AG04450 (cell line): ENCODE results near the gene MPV17L2. TPM values are rescaled to one million over a fixed set of nuclear protein-coding genes. Genes with fewer than 3 reads are reported as not detected.

Experiments used
- CTCF ChIA-PET: fragments of 300-600, 350-600 bp; formaldehyde crosslinking; extraction: SDS; loops from one replicate; lab custom pipeline; 2022; ENCODE audit warnings: antibody characterized with exemption, inconsistent platforms; lab: Charles Lee
- POLR2A ChIA-PET: fragments of 350-600 bp; formaldehyde crosslinking; extraction: SDS; loops from one replicate; lab custom pipeline; 2021; ENCODE audit warnings: antibody characterized with exemption, inconsistent platforms; lab: Yijun Ruan, JAX
- DNase-seq: peaks from one replicate; pipeline ENCODE4 v3.0.0-alpha.2; 2011; ENCODE audit warnings: low read depth, low spot score
- H3K27ac ChIP-seq: one replicate; pipeline ENCODE4 v1.5.1; 2012; ENCODE audit warnings: low read depth, low read length, control low read depth
- H3K27me3 ChIP-seq: one replicate; pipeline ENCODE4 v1.6.0; 2012; ENCODE audit warnings: low read length; ENCODE audit not compliant: control insufficient read depth, insufficient read depth
- H3K4me3 ChIP-seq: 2 replicates; pipeline ENCODE4 v1.5.1; 2011; ENCODE audit warnings: mild to moderate bottlenecking, low read depth, low read length, control low read depth
- H3K9me3 ChIP-seq: 2 replicates; pipeline ENCODE4 v1.5.1; 2012; ENCODE audit warnings: low read length; ENCODE audit not compliant: control insufficient read depth, insufficient read depth
- polyA plus RNA-seq: library from polyadenylated mRNA; depleted of rRNA; stranded (reverse); fragments of >200 nt; gene quantifications from 2 replicates; pipeline ENCODE4 v1.2.3, GENCODE V29; 2011
- TF ChIP-seq, protein P1 (sequence below): IDR thresholded peaks from 2 replicates; pipeline ENCODE4 v1.5.1; 2011; ENCODE audit warnings: low read depth, low read length, control low read depth, inconsistent platforms

The MPV17L2 gene
- polyA plus RNA-seq, 1 experiment: 8.2 TPM

DNA sequence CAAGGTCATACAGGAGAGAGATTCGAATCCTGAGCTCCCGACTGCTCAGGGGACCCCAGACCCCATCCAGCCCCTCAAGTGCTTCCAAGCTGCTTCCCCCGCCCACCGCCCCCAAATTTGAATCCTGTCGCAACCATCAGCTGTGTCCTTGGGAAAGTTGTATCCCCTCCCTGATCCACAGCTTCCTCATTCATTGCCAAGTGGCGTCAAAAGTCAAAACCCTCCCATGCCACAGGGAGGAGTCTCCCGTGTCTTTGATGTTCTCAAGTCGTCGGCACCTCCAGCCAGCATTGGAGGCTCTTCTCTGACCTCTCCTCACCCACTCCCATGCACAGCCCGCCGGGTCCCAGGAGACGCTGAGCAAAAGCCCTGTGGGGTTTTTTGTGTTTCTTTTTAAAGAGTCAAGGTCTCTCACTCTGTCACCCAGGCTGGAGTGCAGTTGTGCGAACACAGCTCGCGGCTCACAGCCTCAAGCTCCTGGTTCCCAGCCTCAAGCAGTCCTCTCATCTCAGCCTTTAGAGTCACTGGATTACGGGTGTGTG is 22.2 kb upstream of the MPV17L2 start:
- TF ChIP-seq, protein P1, sequence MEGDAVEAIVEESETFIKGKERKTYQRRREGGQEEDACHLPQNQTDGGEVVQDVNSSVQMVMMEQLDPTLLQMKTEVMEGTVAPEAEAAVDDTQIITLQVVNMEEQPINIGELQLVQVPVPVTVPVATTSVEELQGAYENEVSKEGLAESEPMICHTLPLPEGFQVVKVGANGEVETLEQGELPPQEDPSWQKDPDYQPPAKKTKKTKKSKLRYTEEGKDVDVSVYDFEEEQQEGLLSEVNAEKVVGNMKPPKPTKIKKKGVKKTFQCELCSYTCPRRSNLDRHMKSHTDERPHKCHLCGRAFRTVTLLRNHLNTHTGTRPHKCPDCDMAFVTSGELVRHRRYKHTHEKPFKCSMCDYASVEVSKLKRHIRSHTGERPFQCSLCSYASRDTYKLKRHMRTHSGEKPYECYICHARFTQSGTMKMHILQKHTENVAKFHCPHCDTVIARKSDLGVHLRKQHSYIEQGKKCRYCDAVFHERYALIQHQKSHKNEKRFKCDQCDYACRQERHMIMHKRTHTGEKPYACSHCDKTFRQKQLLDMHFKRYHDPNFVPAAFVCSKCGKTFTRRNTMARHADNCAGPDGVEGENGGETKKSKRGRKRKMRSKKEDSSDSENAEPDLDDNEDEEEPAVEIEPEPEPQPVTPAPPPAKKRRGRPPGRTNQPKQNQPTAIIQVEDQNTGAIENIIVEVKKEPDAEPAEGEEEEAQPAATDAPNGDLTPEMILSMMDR: no peak
- Histone ChIP-seq H3K27ac (no peak overlapping the region), H3K27me3 (peaks cover 2% of the 10 kb centered on the region), H3K4me3 (no peak overlapping the region), H3K9me3 (no peaks in the 10 kb centered on the region; the same call in 1 of the 2 replicates)
- no peak for DNase-seq
- ChIA-PET CTCF (interaction anchor here (0.6 to 2.4 kb wide), 6 partner anchors 9 to 177 kb away, joined by 3 to 10 read pairs (median 4); no protein-coding TSS in a partner anchor), POLR2A (interaction anchor here (0.6 kb wide), 1 partner anchor 43 kb away, joined by 3 read pairs; no protein-coding TSS in a partner anchor)

DNA sequence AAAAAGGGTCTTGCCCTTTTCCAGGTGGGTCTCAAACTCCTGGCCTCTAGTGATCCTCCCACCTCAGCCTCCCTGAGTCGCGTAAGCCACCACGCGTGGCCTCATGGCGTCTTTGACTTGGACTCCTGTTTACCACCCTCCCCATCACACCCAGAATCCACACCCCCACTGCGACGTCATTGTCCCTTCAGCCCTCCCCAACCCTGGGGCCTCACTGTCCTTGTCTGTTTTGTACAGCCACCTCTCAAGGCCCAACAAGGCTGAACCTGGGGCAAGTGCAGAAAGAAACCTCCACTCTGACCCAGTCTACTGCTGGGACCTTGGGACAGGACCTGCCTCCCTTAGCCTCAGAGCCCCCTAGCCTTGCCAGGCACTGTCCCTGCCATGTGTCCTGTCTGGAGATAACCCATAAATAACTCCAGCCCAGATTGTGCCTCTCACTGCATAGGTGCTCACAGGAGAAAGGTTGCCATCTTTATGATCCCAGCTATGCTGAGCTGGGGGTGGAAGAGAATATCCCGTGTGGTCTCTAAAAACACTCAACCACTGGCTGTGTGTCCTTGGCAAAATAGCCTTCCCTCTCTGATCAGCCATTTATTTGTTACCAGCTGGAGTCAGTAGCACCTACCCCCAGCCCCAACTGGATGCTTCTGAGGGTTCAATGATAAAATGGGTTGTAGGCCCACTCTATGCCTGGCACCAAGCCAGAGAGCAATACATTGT is 21.3 kb upstream of the MPV17L2 start:
- TF ChIP-seq, protein P1: no peak
- Histone ChIP-seq H3K9me3 (no peaks in the 10 kb centered on the region; the same call in 1 of the 2 replicates), H3K27me3 (peaks cover 5% of the 10 kb centered on the region), H3K27ac (no peak overlapping the region), H3K4me3 (no peak overlapping the region)
- no peak for DNase-seq
- POLR2A ChIA-PET: interaction anchor here (0.6 kb wide), 1 partner anchor 29 kb away, joined by 3 read pairs; no protein-coding TSS in a partner anchor
- CTCF ChIA-PET: interaction anchor here (1.1 to 2.4 kb wide), 4 partner anchors 10 to 157 kb away, joined by 3 to 10 read pairs (median 4); no protein-coding TSS in a partner anchor

DNA sequence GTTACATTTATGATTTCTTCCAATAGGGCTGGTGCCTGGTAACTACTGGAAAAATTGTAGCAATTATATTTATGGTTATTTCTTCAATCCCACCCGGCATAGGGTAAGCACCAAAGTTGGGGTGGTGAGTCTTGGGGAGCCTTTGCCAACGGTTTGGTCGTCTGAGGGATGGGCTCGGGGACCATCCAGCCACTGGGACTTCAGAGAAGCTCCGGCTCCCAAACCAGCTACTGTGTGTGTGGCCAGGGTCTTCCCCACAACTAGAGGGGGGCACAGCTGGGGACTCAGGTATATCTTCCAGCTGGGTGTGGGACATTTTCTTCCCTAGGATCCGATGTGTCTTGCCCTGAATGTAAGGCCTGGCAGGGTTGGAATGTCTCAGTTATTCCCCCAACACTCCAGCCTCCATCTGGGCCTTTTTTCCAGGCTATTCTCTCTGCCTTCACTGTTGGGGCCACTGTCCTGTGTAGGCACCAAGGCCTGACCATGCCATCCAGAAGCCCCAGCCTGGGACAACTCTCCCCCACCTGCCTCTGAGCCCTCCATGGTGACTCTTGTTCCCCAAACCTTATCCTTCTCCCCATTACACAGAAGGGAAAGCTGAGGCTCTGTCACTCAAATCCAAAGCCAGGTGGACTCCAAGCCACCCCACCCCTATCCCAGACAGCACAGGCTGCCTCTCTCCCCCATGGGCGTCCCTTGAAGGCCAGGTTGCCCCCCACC is 20.5 kb upstream of the MPV17L2 start:
- DNase-seq: no peak
- no peaks in the 10 kb centered on the region; the same call in 1 of the 2 replicates for H3K9me3 ChIP-seq
- H3K27ac ChIP-seq: no peak overlapping the region
- TF ChIP-seq, protein P1: no peak
- CTCF ChIA-PET: interaction anchor here (0.6 to 2.4 kb wide), 3 partner anchors 59 to 302 kb away, joined by 3 to 10 read pairs (median 7); no protein-coding TSS in a partner anchor
- no peak overlapping the region for H3K4me3 ChIP-seq
- POLR2A ChIA-PET: no interaction called here
- peaks cover 5% of the 10 kb centered on the region for H3K27me3 ChIP-seq

DNA sequence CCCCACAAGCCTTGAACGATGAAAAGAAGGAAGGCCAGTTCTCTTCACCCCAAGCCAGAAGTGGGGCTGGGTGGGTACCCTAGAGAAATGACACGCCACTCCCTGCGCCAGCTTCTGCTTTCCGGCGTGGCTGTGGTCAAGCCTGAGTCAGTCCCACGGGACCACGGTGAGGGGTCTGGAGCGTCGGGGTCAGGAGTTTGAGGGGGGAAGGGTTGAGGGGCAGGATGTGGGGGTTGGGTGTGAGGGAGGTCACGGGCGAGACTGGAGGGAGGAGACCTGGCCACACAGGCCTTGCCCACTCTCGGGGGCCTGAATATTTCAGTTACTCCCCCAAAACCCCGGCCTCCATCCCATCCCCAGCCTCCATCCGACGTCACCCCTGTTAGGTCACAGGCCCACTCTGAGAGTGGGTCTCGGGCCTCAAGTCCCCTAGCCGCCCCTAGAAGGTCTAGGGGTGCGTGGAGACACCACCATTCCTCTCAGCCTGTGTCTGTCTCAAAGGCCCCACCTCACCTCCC is 19.9 kb upstream of the MPV17L2 start:
- peak overlapping the region; percentile 73 for H3K4me3 ChIP-seq
- H3K27me3 ChIP-seq: peaks cover 5% of the 10 kb centered on the region
- ChIA-PET POLR2A (no interaction called here), CTCF (interaction anchor here (0.6 to 1.4 kb wide), 2 partner anchors 156 to 303 kb away, joined by 3 to 7 read pairs; no protein-coding TSS in a partner anchor)
- no peaks in the 10 kb centered on the region; the same call in 1 of the 2 replicates for H3K9me3 ChIP-seq
- no peak overlapping the region for H3K27ac ChIP-seq
- TF ChIP-seq, protein P1: no peak
- DNase-seq: no peak
